ENCODE results near the gene ADCY9. TPM values are rescaled to one million over a fixed set of nuclear protein-coding genes. Genes with fewer than 3 reads are reported as not detected.
"Not testable (repeated sequence)": the region's sequence is repeated elsewhere in the genome, so short reads cannot be mapped to it uniquely, and the experiment has no call there.

The ADCY9 gene
- total RNA-seq, 1 donor from 2014 or later: 28.4 TPM

GRCh38 chr16:4094127-4094773 lies 22.0 kb downstream of the ADCY9 start:
- no peak for DNase-seq (ENCODE audit: low read depth)

- DNase-seq (ENCODE audit: low read depth): no peak
Measured at GRCh38 chr16:4093495-4094126, 22.6 kb downstream of the ADCY9 start.

GRCh38 chr16:4092547-4093265 lies 23.5 kb downstream of the ADCY9 start:
- no peak for DNase-seq (ENCODE audit: low read depth)

- DNase-seq (ENCODE audit: low read depth): no peak
Measured at GRCh38 chr16:4091240-4092012, 24.8 kb downstream of the ADCY9 start.

- DNase-seq (ENCODE audit: low read depth): peak; percentile 54
Measured at GRCh38 chr16:4090351-4090851, 25.8 kb downstream of the ADCY9 start.

GRCh38 chr16:4089811-4090301 lies 26.4 kb downstream of the ADCY9 start:
- peak; percentile 61 for DNase-seq (ENCODE audit: low read depth)

- DNase-seq (ENCODE audit: low read depth): peak; percentile 21
Measured at GRCh38 chr16:4089251-4089810, 26.9 kb downstream of the ADCY9 start.

- peak; percentile 45 for DNase-seq (ENCODE audit: low read depth)
Measured at GRCh38 chr16:4087990-4088577, 28.2 kb downstream of the ADCY9 start.

GRCh38 chr16:4087099-4087885 lies 28.9 kb downstream of the ADCY9 start:
- no peak for DNase-seq (ENCODE audit: low read depth)

GRCh38 chr16:4086153-4086552 lies 30.1 kb downstream of the ADCY9 start:
- no peak for DNase-seq (ENCODE audit: low read depth)

- no peak for DNase-seq (ENCODE audit: low read depth)
Measured at GRCh38 chr16:4085405-4085970, 30.8 kb downstream of the ADCY9 start.

- DNase-seq (ENCODE audit: low read depth): no peak
Measured at GRCh38 chr16:4083347-4083870, 32.8 kb downstream of the ADCY9 start.

- no peak for DNase-seq (ENCODE audit: low read depth)
Measured at GRCh38 chr16:4082474-4083044, 33.7 kb downstream of the ADCY9 start.

- no peak for DNase-seq (ENCODE audit: low read depth)
Measured at GRCh38 chr16:4081521-4082021, 34.7 kb downstream of the ADCY9 start.

GRCh38 chr16:4081047-4081446 lies 35.2 kb downstream of the ADCY9 start:
- no peak for DNase-seq (ENCODE audit: low read depth)

- DNase-seq (ENCODE audit: low read depth): no peak
Measured at GRCh38 chr16:4077174-4077649, 39.0 kb downstream of the ADCY9 start.

- DNase-seq (ENCODE audit: low read depth): no peak
Measured at GRCh38 chr16:4075534-4075933, 40.7 kb downstream of the ADCY9 start.

- DNase-seq (ENCODE audit: low read depth): not testable (repeated sequence)
Measured at GRCh38 chr16:4073150-4073549, 43.1 kb downstream of the ADCY9 start.
